Measurements from ENCODE around the gene ERC2. TPM values are rescaled to one million over a fixed set of nuclear protein-coding genes. Genes with fewer than 3 reads are reported as not detected.

Gene ERC2
- total RNA-seq, 2 experiments from 2014 or later: not detected

- no peak for DNase-seq (ENCODE audit: low spot score)
- H3K4me2 ChIP-seq (ENCODE audit: low read length): no peak overlapping the region
- H3K27ac ChIP-seq (ENCODE audit: low read depth, low read length, poor library complexity, severe bottlenecking): no peak overlapping the region
- H3K79me2 ChIP-seq (ENCODE audit: insufficient read depth, low read depth, low read length): no peaks in the 10 kb centered on the region
- intact Hi-C loops (cut with micrococcal nuclease; ENCODE audit: unreplicated experiment): no loop called here
- no peaks in the 10 kb centered on the region for H3K36me3 ChIP-seq (ENCODE audit: insufficient read depth, low read length)
- no peak overlapping the region for H2AFZ ChIP-seq (ENCODE audit: low read length)
- no peak overlapping the region for H3K4me3 ChIP-seq (ENCODE audit: low read depth, low read length, poor library complexity, severe bottlenecking)
- BruUV-seq (replicated peaks): no TSS peak
- CTCF ChIA-PET (ENCODE audit: unreplicated experiment): no interaction called here
- no peaks in the 10 kb centered on the region for H3K9me2 ChIP-seq (ENCODE audit: insufficient read depth, low read length)
- POLR2A ChIA-PET: interaction anchor here (0.9 kb wide), 1 partner anchor 37 kb away, joined by 3 read pairs; no protein-coding TSS in a partner anchor
- no peaks in the 10 kb centered on the region for H3K9me3 ChIP-seq (ENCODE audit: low read length)
- no peak for TF ChIP-seq CTCF (conservative IDR thresholded peaks at IDR 0.05; ENCODE audit: low read length)
- no peaks in the 10 kb centered on the region for H3K4me1 ChIP-seq (ENCODE audit: insufficient read depth, low read length, poor library complexity, severe bottlenecking)
- H4K20me1 ChIP-seq (ENCODE audit: insufficient read depth, low read length): no peaks in the 10 kb centered on the region
Measured at GRCh38 chr3:55709411-55710012, 758.8 kb downstream of the ERC2 start.

- Histone ChIP-seq H3K9me3 (ENCODE audit: low read length) (no peaks in the 10 kb centered on the region), H2AFZ (ENCODE audit: low read length) (no peak overlapping the region)
- CTCF ChIA-PET (ENCODE audit: unreplicated experiment): no interaction called here
Measured at GRCh38 chr3:55708921-55709320, 759.3 kb downstream of the ERC2 start.

More at GRCh38 chr3:55708921-55709320, 759.3 kb downstream of the ERC2 start:
- H4K20me1 ChIP-seq (ENCODE audit: insufficient read depth, low read length): no peaks in the 10 kb centered on the region
- no peak overlapping the region for H3K27ac ChIP-seq (ENCODE audit: low read depth, low read length, poor library complexity, severe bottlenecking)
- no peaks in the 10 kb centered on the region for H3K79me2 ChIP-seq (ENCODE audit: insufficient read depth, low read depth, low read length)
- POLR2A ChIA-PET: interaction anchor here (0.9 to 1.4 kb wide), 4 partner anchors 12 to 38 kb away, joined by 3 to 6 read pairs (median 4); no protein-coding TSS in a partner anchor
- TF ChIP-seq CTCF (conservative IDR thresholded peaks at IDR 0.05; ENCODE audit: low read length) (no peak), EZH2phosphoT487 (IDR thresholded peaks at IDR 0.05; ENCODE audit: borderline replicate concordance, low read depth, low read length) (no peak)
- intact Hi-C loops (cut with micrococcal nuclease; ENCODE audit: unreplicated experiment): no loop called here
- H3K4me1 ChIP-seq (ENCODE audit: insufficient read depth, low read length, poor library complexity, severe bottlenecking): no peaks in the 10 kb centered on the region
- DNase-seq (ENCODE audit: low spot score): no peak
- no TSS peak for BruUV-seq (replicated peaks)
- no peaks in the 10 kb centered on the region for H3K36me3 ChIP-seq (ENCODE audit: insufficient read depth, low read length)
- no peak overlapping the region for H3K4me3 ChIP-seq (ENCODE audit: low read depth, low read length, poor library complexity, severe bottlenecking)
- no peaks in the 10 kb centered on the region for H3K9me2 ChIP-seq (ENCODE audit: insufficient read depth, low read length)
- no peak overlapping the region for H3K4me2 ChIP-seq (ENCODE audit: low read length)

All from OCI-LY7 (cell line).